Cardiac fibroblast (primary cell): Measurements from ENCODE around the gene PSMG1.
"Not testable (repeated sequence)": the region's sequence is repeated elsewhere in the genome, so short reads cannot be mapped to it uniquely, and the experiment has no call there.

Experiments
- DNase-seq, 2 donors: peaks; one replicate each; pipeline versions ENCODE4 v3.0.0 to v3.0.0-alpha.2; 2010; ENCODE audit warnings: low read depth in 2 of 2
- H3K4me3 ChIP-seq, 2 donors: replicated peaks in 1 of 2; 1 replicate in 1 of 2; 2 replicates in 1 of 2; pipeline ENCODE4 v1.5.1; 2011; ENCODE audit warnings: low read depth in 2 of 2, low read length in 2 of 2, mild to moderate bottlenecking in 2 of 2, moderate library complexity in 1 of 2
- TF ChIP-seq, protein P1 (sequence below): IDR thresholded peaks from one replicate; pipeline ENCODE4 v1.5.1; 2011; ENCODE audit warnings: low read depth, mild to moderate bottlenecking, low read length, inconsistent platforms

The PSMG1 gene

DNA sequence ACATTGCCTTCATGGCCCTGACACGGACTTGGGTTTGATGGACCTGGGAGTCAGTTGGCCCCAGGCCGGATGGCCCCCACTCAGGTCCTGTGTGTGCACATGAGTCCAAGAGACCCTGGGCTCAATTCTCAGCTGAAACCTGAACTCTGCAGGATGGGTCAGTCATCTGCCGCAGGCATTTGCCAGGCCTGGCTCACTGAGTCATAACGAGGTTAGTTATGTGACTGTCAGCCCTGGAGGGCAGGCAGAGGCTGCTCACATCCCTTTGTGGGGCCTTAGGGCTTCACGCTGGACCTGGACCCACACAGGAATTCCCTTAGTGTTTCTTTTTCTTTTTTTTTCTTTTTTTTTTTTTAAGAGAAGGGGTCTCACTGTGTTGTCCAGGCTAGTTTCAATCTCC is 46.5 kb downstream of the PSMG1 start:
- H3K4me3 ChIP-seq = no peak overlapping the region
- DNase-seq = peak in 1 of 2 donors; percentile 42
- TF ChIP-seq, protein P1, sequence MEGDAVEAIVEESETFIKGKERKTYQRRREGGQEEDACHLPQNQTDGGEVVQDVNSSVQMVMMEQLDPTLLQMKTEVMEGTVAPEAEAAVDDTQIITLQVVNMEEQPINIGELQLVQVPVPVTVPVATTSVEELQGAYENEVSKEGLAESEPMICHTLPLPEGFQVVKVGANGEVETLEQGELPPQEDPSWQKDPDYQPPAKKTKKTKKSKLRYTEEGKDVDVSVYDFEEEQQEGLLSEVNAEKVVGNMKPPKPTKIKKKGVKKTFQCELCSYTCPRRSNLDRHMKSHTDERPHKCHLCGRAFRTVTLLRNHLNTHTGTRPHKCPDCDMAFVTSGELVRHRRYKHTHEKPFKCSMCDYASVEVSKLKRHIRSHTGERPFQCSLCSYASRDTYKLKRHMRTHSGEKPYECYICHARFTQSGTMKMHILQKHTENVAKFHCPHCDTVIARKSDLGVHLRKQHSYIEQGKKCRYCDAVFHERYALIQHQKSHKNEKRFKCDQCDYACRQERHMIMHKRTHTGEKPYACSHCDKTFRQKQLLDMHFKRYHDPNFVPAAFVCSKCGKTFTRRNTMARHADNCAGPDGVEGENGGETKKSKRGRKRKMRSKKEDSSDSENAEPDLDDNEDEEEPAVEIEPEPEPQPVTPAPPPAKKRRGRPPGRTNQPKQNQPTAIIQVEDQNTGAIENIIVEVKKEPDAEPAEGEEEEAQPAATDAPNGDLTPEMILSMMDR = no peak

DNA sequence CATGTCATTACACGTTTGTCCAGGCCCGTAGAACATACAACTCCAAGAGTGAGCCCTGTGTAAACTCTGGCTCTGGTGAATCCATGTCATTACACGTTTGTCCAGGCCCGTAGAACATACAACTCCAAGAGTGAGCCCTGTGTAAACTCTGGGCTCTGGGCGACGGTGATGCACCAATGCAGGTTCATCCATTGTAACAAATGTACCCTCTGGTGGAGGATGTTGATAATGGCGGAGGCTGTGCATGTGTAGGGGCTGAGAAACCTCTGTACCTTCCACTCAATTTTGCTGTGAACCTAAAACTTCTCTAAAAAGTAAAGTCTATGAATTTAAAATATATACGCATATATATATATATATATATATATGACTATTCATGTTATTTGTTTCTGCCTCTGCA is 47.1 kb downstream of the PSMG1 start:
- TF ChIP-seq, protein P1 = peak; percentile 53
- H3K4me3 ChIP-seq = not testable (repeated sequence)
- DNase-seq = peak; percentile 52 to 61

DNA sequence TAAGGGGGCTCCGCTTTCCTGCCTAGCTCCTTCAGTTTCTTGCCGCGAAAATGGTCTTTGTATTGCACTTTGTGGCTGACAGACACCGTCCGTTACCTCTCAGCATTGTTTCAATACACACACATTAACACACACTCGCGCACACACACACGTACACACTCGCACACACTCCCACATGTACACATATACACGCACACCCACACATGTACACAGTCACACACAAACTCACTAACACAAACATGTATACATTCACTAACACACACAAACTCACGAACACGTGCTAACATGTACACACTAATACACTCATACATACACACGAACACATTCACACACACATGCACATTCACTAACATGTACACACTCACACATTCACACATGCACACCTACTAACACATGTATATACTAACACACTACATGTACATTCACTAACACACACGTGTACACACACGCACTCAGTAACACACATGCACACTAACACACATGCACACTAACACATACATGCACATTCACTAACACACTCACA is 48.9 kb downstream of the PSMG1 start:
- TF ChIP-seq, protein P1 = no peak
- no peak for DNase-seq

DNA sequence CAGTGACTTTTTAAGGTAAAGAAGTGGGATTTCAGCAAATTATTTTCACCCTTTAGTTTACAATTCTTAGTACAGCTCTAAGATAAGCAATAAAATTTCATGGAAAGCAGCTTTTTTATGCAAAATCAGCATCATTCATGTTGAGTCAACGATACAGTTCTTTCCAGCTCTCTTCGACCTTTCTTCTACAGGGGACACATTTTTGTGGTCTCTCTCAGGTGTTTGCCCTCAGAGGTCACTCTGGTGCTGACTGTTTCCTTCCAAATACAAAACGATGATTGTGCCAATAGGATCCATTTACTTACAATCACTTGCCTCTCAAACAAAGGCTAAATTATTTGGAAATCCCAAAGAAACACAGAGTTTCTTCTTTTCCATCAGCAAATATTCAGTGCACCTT is 51.0 kb downstream of the PSMG1 start:
- TF ChIP-seq, protein P1 = no peak
- no peak overlapping the region for H3K4me3 ChIP-seq
- no peak for DNase-seq

More for the DNA sequence above, 48.9 kb downstream of the PSMG1 start:
- H3K4me3 ChIP-seq = no peak overlapping the region

DNA sequence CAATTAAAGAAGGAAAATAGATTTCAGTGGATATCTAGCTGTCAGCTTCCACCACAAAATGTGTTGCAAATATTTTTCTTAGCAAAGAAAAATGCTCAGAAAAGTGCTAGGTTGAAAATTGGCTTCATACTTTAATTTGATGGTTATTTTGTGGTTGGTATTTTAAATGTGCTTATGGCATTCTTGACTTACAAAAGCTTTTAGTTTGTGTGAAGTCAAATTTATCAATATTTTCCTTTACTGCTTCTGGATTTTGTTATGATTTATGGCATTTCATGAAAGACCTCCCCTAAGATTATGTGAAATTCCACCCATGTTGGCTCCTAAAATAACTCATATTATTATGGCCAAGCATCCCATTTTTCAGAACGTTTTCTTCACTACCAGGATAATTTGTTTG is 51.5 kb downstream of the PSMG1 start:
- no peak for DNase-seq
- TF ChIP-seq, protein P1 = no peak
- no peak overlapping the region for H3K4me3 ChIP-seq

DNA sequence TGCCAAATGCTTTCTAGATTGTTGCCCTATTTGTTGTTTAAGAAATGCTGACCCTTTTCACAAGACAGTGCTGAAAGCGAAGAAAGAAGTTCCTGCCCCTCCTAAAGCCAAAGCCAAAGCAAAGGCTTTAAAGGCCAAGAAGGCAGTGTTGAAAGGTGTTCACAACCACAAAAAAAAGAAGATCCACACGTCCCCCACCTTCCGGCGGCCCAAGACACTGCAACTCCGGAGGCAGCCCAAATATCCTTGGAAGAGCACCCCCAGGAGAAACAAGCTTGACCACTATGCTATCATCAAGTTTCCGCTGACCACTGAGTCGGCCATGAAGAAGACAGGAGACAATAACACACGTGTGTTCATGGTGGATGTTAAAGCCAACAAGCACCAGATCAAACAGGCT is 55.7 kb downstream of the PSMG1 start:
- DNase-seq = no peak
- H3K4me3 ChIP-seq = no peak overlapping the region
- TF ChIP-seq, protein P1 = peak; percentile 1

DNA sequence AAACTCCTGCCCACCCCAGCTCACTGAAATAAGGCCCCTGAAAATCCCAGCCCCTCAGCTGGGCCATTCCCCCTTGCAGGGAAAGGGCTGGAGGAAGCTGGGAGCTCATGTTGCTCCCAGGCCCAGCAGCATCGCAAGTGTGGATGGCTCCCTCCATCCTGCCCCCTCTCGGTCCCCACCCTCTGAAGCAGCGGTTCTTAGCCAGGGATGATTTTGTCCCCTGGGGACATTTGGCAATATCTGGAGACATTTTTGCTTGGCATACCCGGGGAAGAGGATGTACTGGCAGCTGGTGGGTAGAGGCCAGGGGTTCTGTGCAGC is 56.8 kb downstream of the PSMG1 start:
- TF ChIP-seq, protein P1 = no peak
- H3K4me3 ChIP-seq = no peak overlapping the region
- DNase-seq = no peak
